Naive thymus-derived CD8-positive, alpha-beta T cell (primary cell): Measurements from ENCODE around the gene CASKIN2. TPM values are rescaled to one million over a fixed set of nuclear protein-coding genes. Genes with fewer than 3 reads are reported as not detected.
A peak's percentile ranks its signal among the peaks of the same experiment; 100 is the strongest.

Experiments used
- ATAC-seq, 2 donors: fragments of 150-1000 bp; cut with Tn5 transposase in 1 of 2; sonication (Bioruptor Pico), chemical (Tn5 transposase) in 1 of 2; 1 replicate in 1 of 2; 2 replicates in 1 of 2; pipeline ENCODE4 v1.10.0; 2021; ENCODE audit warnings: mild to moderate bottlenecking in 2 of 2, moderate library complexity in 2 of 2
- POLR2A ChIA-PET: fragments of 350-600 bp; sonication (Branson Sonifier 250); formaldehyde crosslinking; loops from one replicate; lab custom pipeline; 2021; ENCODE audit warnings: antibody characterized with exemption; lab: Charles Lee
- DNase-seq, 10 donors: peaks; one replicate each; pipeline versions ENCODE4 v3.0.0 to v3.0.0-alpha.2; 2020 to 2022
- H3K27ac Mint-ChIP-seq, 10 donors: one replicate each; pipeline ENCODE4 v1.8.0; 2020 to 2022; ENCODE audit warnings: mild to moderate bottlenecking in 10 of 10, mixed read lengths in 10 of 10, moderate library complexity in 4 of 10, inconsistent platforms in 1 of 10
- H3K27me3 Mint-ChIP-seq, 5 donors: one replicate each; pipeline ENCODE4 v1.8.0; 2021 to 2022; ENCODE audit warnings: mixed read lengths in 5 of 5
- H3K36me3 Mint-ChIP-seq, 3 donors: one replicate each; pipeline ENCODE4 v1.8.0; 2020 to 2022; ENCODE audit warnings: mixed read lengths in 3 of 3, mild to moderate bottlenecking in 2 of 3, inconsistent platforms in 1 of 3
- H3K4me1 Mint-ChIP-seq, 4 donors: one replicate each; pipeline ENCODE4 v1.8.0; 2021 to 2022; ENCODE audit warnings: mixed read lengths in 4 of 4
- H3K4me3 Mint-ChIP-seq, 10 donors: one replicate each; pipeline ENCODE4 v1.8.0; 2020 to 2022; ENCODE audit warnings: mild to moderate bottlenecking in 10 of 10, mixed read lengths in 10 of 10, moderate library complexity in 6 of 10, inconsistent platforms in 1 of 10
- H3K9me3 Mint-ChIP-seq, 9 donors: one replicate each; pipeline ENCODE4 v1.8.0; 2020 to 2022; ENCODE audit warnings: mixed read lengths in 9 of 9, mild to moderate bottlenecking in 3 of 9, inconsistent platforms in 1 of 9, moderate library complexity in 1 of 9
- polyA plus RNA-seq, 3 donors: library from polyadenylated mRNA; unstranded; fragments of 300-500 nt; fragmentation: Illumina TruSeq; gene quantifications; one replicate each; pipeline ENCODE4 v1.2.3, GENCODE V29; 2021
- total RNA-seq, 8 experiments: library from RNA in 2 of 8; stranded (reverse) in 2 of 8; gene quantifications; one replicate each; pipeline ENCODE4 v1.2.3 and lab custom pipeline; 2021 to 2026

Gene CASKIN2
- total and polyA plus RNA-seq, 5 experiments from 2014 or later: 0.05 to 0.80 (median 0.62) TPM

- Mint-ChIP-seq H3K36me3 (peaks cover 0 to 17% (median 2%) of the 10 kb centered on the region in 3 donors), H3K4me3 (no peak overlapping the region), H3K27ac (peak overlapping the region in 1 of 10 donors; percentile 49), H3K4me1 (peaks cover 3 to 9% (median 8%) of the 10 kb centered on the region in 4 donors), H3K27me3 (no peaks in the 10 kb centered on the region), H3K9me3 (no peaks in the 10 kb centered on the region)
- ATAC-seq: no peak
- no peak for DNase-seq
- POLR2A ChIA-PET: interaction anchor here (0.6 to 1.4 kb wide), 2 partner anchors 24 to 289 kb away, joined by 3 to 4 read pairs; partner anchors contain the start of gene LLGL2
Observed at GRCh38 chr17:75501378-75502071, 13.8 kb downstream of the CASKIN2 start.

GRCh38 chr17:75500419-75501216 lies 14.7 kb downstream of the CASKIN2 start:
- POLR2A ChIA-PET: interaction anchor here (0.5 to 1.4 kb wide), 3 partner anchors 24 to 211 kb away, joined by 3 to 4 read pairs (median 3); partner anchors contain the start of genes LLGL2 and SLC25A19
- ATAC-seq (no peak), DNase-seq (no peak)
- no peaks in the 10 kb centered on the region for H3K9me3 Mint-ChIP-seq
- H3K4me1 Mint-ChIP-seq: peaks cover 3 to 9% (median 8%) of the 10 kb centered on the region in 4 donors
- H3K27me3 Mint-ChIP-seq: no peaks in the 10 kb centered on the region
- peak overlapping the region in 2 of 10 donors; percentile 45 to 59 for H3K27ac Mint-ChIP-seq
- H3K4me3 Mint-ChIP-seq: no peak overlapping the region
- H3K36me3 Mint-ChIP-seq: peaks cover 0 to 20% (median 2%) of the 10 kb centered on the region in 3 donors

- Mint-ChIP-seq H3K36me3 (peaks cover 0 to 27% (median 4%) of the 10 kb centered on the region in 3 donors), H3K4me3 (no peak overlapping the region), H3K4me1 (peaks cover 3 to 9% (median 8%) of the 10 kb centered on the region in 4 donors), H3K9me3 (no peaks in the 10 kb centered on the region), H3K27me3 (no peaks in the 10 kb centered on the region), H3K27ac (peak overlapping the region in 6 of 10 donors; percentile 13 to 80 (median 44))
- ATAC-seq (no peak), DNase-seq (no peak)
- POLR2A ChIA-PET: interaction anchor here (0.6 to 1.0 kb wide), 3 partner anchors 12 to 57 kb away, joined by 3 to 5 read pairs (median 3); no protein-coding TSS in a partner anchor
Observed at GRCh38 chr17:75499313-75500022, 15.9 kb downstream of the CASKIN2 start.

- H3K4me3 Mint-ChIP-seq: no peak overlapping the region
- peaks cover 0 to 29% (median 6%) of the 10 kb centered on the region in 3 donors for H3K36me3 Mint-ChIP-seq
- peak overlapping the region in 5 of 10 donors; percentile 9 to 65 (median 52) for H3K27ac Mint-ChIP-seq
- no peaks in the 10 kb centered on the region for H3K27me3 Mint-ChIP-seq
- H3K4me1 Mint-ChIP-seq: peaks cover 3 to 9% (median 8%) of the 10 kb centered on the region in 4 donors
- ATAC-seq (no peak), DNase-seq (no peak)
- no peaks in the 10 kb centered on the region for H3K9me3 Mint-ChIP-seq
- POLR2A ChIA-PET: interaction anchor here (1.0 kb wide), 1 partner anchor 17 kb away, joined by 3 read pairs; no protein-coding TSS in a partner anchor
Observed at GRCh38 chr17:75498726-75499213, 16.6 kb downstream of the CASKIN2 start.

- peak overlapping the region in 8 of 10 donors; percentile 36 to 83 (median 60) for H3K27ac Mint-ChIP-seq
- H3K9me3 Mint-ChIP-seq: no peaks in the 10 kb centered on the region
- DNase-seq (peak in 1 of 10 donors; percentile 13), ATAC-seq (peak; percentile 46 to 50)
- POLR2A ChIA-PET: interaction anchor here (1.0 to 1.1 kb wide), 2 partner anchors 10 to 27 kb away, joined by 3 read pairs; partner anchors contain the start of gene LLGL2
- peaks cover 3 to 9% (median 8%) of the 10 kb centered on the region in 4 donors for H3K4me1 Mint-ChIP-seq
- peaks cover 0 to 29% (median 6%) of the 10 kb centered on the region in 3 donors for H3K36me3 Mint-ChIP-seq
- peak overlapping the region in 2 of 10 donors; percentile 4 to 9 for H3K4me3 Mint-ChIP-seq
- H3K27me3 Mint-ChIP-seq: no peaks in the 10 kb centered on the region
Observed at GRCh38 chr17:75498039-75498725, 17.2 kb downstream of the CASKIN2 start.

- peak overlapping the region in 2 of 10 donors; percentile 66 to 80 for H3K27ac Mint-ChIP-seq
- peaks cover 3 to 9% (median 8%) of the 10 kb centered on the region in 4 donors for H3K4me1 Mint-ChIP-seq
- POLR2A ChIA-PET: interaction anchor here (1.1 kb wide), 1 partner anchor 9 kb away, joined by 4 read pairs; no protein-coding TSS in a partner anchor
- H3K9me3 Mint-ChIP-seq: no peaks in the 10 kb centered on the region
- H3K27me3 Mint-ChIP-seq: no peaks in the 10 kb centered on the region
- ATAC-seq: no peak
- no peak for DNase-seq
- peaks cover 0 to 43% (median 14%) of the 10 kb centered on the region in 3 donors for H3K36me3 Mint-ChIP-seq
- H3K4me3 Mint-ChIP-seq: no peak overlapping the region
Observed at GRCh38 chr17:75496005-75496404, 19.3 kb downstream of the CASKIN2 start.

- POLR2A ChIA-PET: no interaction called here
- Mint-ChIP-seq H3K9me3 (no peaks in the 10 kb centered on the region), H3K27me3 (no peaks in the 10 kb centered on the region), H3K27ac (peak overlapping the region in 3 of 10 donors; percentile 11 to 76 (median 56)), H3K36me3 (peaks cover 0 to 39% (median 12%) of the 10 kb centered on the region in 3 donors), H3K4me3 (no peak overlapping the region), H3K4me1 (peaks cover 3 to 9% (median 8%) of the 10 kb centered on the region in 4 donors)
- ATAC-seq (no peak), DNase-seq (no peak)
Observed at GRCh38 chr17:75494326-75494877, 20.9 kb downstream of the CASKIN2 start.

GRCh38 chr17:75493476-75494129 lies 21.7 kb downstream of the CASKIN2 start:
- H3K4me1 Mint-ChIP-seq: peaks cover 3 to 15% (median 9%) of the 10 kb centered on the region in 4 donors
- DNase-seq (no peak), ATAC-seq (no peak)
- POLR2A ChIA-PET: no interaction called here
- H3K36me3 Mint-ChIP-seq: peaks cover 0 to 38% (median 12%) of the 10 kb centered on the region in 3 donors
- H3K4me3 Mint-ChIP-seq: no peak overlapping the region
- no peaks in the 10 kb centered on the region for H3K9me3 Mint-ChIP-seq
- no peak overlapping the region for H3K27ac Mint-ChIP-seq
- H3K27me3 Mint-ChIP-seq: no peaks in the 10 kb centered on the region

- Mint-ChIP-seq H3K4me3 (no peak overlapping the region), H3K36me3 (peaks cover 0 to 33% (median 12%) of the 10 kb centered on the region in 3 donors), H3K27ac (peak overlapping the region in 1 of 10 donors; percentile 55), H3K4me1 (peaks cover 4 to 19% (median 12%) of the 10 kb centered on the region in 4 donors), H3K9me3 (no peaks in the 10 kb centered on the region), H3K27me3 (no peaks in the 10 kb centered on the region)
- no peak for DNase-seq
- ATAC-seq: no peak
- POLR2A ChIA-PET: interaction anchor here (0.6 to 0.7 kb wide), 2 partner anchors 12 to 1236 kb away, joined by 3 to 5 read pairs; no protein-coding TSS in a partner anchor
Observed at GRCh38 chr17:75492555-75493168, 22.7 kb downstream of the CASKIN2 start.

- POLR2A ChIA-PET: no interaction called here
- H3K9me3 Mint-ChIP-seq: no peaks in the 10 kb centered on the region
- no peak overlapping the region for H3K4me3 Mint-ChIP-seq
- no peak for ATAC-seq
- peaks cover 8 to 25% (median 21%) of the 10 kb centered on the region in 4 donors for H3K4me1 Mint-ChIP-seq
- DNase-seq: no peak
- H3K27me3 Mint-ChIP-seq: no peaks in the 10 kb centered on the region
- H3K36me3 Mint-ChIP-seq: peaks cover 0 to 30% (median 13%) of the 10 kb centered on the region in 3 donors
- peak overlapping the region in 1 of 10 donors; percentile 68 for H3K27ac Mint-ChIP-seq
Observed at GRCh38 chr17:75491680-75492079, 23.7 kb downstream of the CASKIN2 start.
